Lung (tissue), 12 donors: ENCODE data around the gene SPINT4. TPM values are rescaled to one million over a fixed set of nuclear protein-coding genes. Genes with fewer than 3 reads are reported as not detected.
A peak's percentile ranks its signal among the peaks of the same experiment; 100 is the strongest.

Source experiments
- ATAC-seq: fragments of 200-7000 bp; cut with Tn5 transposase; one replicate; pipeline ENCODE4 v1.9.1; 2020; ENCODE audit warnings: moderate number of reproducible peaks; ENCODE audit not compliant: insufficient read depth, low FRiP score
- DNase-seq, 3 donors: peaks; one replicate each; pipeline ENCODE4 v3.0.0-alpha.2; 2013 to 2017
- H3K27ac ChIP-seq, 2 donors: one replicate each; pipeline ENCODE4 v1.5.1; 2013; ENCODE audit warnings: mild to moderate bottlenecking in 2 of 2, moderate library complexity in 2 of 2, control low read depth in 1 of 2, inconsistent platforms in 1 of 2, low read depth in 1 of 2, low read length in 1 of 2
- H3K27me3 ChIP-seq, 3 donors: one replicate each; pipeline ENCODE4 v1.5.1; 2013; ENCODE audit warnings: low read length in 2 of 3; ENCODE audit not compliant: control insufficient read depth in 3 of 3, insufficient read depth in 3 of 3
- H3K36me3 ChIP-seq, 4 donors: one replicate each; pipeline ENCODE4 v1.5.1; 2013; ENCODE audit warnings: low read length in 4 of 4, mild to moderate bottlenecking in 1 of 4, moderate library complexity in 1 of 4; ENCODE audit not compliant: control insufficient read depth in 4 of 4, insufficient read depth in 4 of 4
- H3K4me1 ChIP-seq, 5 donors: one replicate each; pipeline ENCODE4 v1.5.1; 2013; ENCODE audit warnings: low read length in 5 of 5, mild to moderate bottlenecking in 2 of 5, moderate library complexity in 1 of 5; ENCODE audit not compliant: control insufficient read depth in 5 of 5, insufficient read depth in 5 of 5
- H3K4me3 ChIP-seq: one replicate; pipeline ENCODE4 v1.5.1; 2013; ENCODE audit warnings: mild to moderate bottlenecking, control low read depth, moderate library complexity
- H3K9ac ChIP-seq, 2 donors: one replicate each; pipeline ENCODE4 v1.5.1; 2013; ENCODE audit warnings: low read length in 2 of 2, control low read depth in 1 of 2; ENCODE audit not compliant: insufficient read depth in 1 of 2
- H3K9me3 ChIP-seq, 4 donors: one replicate each; pipeline ENCODE4 v1.5.1; 2013; ENCODE audit warnings: low read length in 3 of 4, mild to moderate bottlenecking in 1 of 4, moderate library complexity in 1 of 4; ENCODE audit not compliant: control insufficient read depth in 4 of 4, insufficient read depth in 3 of 4
- WGBS, 2 donors: extraction: QIAGEN DNeasy Blood & Tissue Kit; methylation state at CpG; one replicate each; pipeline ENCODE4 v1.1.7; 2013; 5-methylcytosine and 5-hydroxymethylcytosine counted together
- polyA plus RNA-seq, 2 donors: library from polyadenylated mRNA; stranded (reverse); fragments of 200-250 nt; gene quantifications; one replicate each; pipeline ENCODE4 v1.2.1, GENCODE V29; 2013
- total RNA-seq, 2 donors: library from RNA; depleted of rRNA in 1 of 2; stranded (reverse); fragments of >200 nt in 1 of 2; gene quantifications; one replicate each; pipeline ENCODE4 v1.2.1, GENCODE V29; 2014 to 2021
- TF ChIP-seq, protein P1 (sequence below): IDR thresholded peaks from 2 replicates; pipeline ENCODE4 v1.5.1; 2012; ENCODE audit warnings: mild to moderate bottlenecking; ENCODE audit errors: control extremely low read depth, extremely low read depth
- donor health status: control.
- donor health status: control.
- donor health status: Bipolar disorder and iron deficiency.
- donor health status: healthy.
- donor health status: DM: yes; HTN: yes; CAD: no.

SPINT4 gene
- total and polyA plus RNA-seq, 4 donors = not detected

DNA sequence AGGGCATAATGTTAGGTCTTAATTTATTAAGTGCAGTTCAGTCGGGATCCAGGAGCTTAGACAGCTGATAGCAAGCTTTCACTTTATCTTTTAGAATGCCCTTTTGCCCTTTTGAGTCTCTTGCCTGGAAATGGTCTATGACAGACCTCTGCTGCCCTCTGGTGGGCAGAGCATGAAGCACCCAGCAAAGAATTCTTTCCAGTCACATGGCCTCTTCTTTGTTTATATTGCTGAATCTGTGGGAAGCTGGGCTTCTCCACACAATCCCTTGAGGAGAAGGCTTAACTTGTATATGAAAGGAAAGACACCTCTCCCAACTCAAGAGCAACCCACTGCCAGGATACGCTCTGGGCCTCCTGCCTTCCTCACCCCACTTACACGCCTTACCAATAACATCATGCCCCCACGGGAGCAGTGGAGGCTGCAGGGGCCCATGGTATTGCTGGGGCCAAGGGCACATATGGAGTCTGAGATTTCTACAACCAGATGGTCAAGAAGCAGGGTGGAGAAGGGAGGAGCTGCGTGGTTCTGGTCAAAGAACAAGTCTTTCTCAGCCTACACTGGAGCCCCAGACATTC, 49.1 kb downstream of the SPINT4 start:
- no peak overlapping the region for H3K9ac ChIP-seq
- WGBS, 2 donors = 32 to 41% methylated on average over 5 of the region's 5 CpGs
- peak; percentile 83 for ATAC-seq
- peak; percentile 85 to 88 (median 87) for DNase-seq
- no peak overlapping the region for H3K4me3 ChIP-seq
- no peak overlapping the region for H3K27ac ChIP-seq
- no peaks in the 10 kb centered on the region for H3K36me3 ChIP-seq
- TF ChIP-seq, protein P1, sequence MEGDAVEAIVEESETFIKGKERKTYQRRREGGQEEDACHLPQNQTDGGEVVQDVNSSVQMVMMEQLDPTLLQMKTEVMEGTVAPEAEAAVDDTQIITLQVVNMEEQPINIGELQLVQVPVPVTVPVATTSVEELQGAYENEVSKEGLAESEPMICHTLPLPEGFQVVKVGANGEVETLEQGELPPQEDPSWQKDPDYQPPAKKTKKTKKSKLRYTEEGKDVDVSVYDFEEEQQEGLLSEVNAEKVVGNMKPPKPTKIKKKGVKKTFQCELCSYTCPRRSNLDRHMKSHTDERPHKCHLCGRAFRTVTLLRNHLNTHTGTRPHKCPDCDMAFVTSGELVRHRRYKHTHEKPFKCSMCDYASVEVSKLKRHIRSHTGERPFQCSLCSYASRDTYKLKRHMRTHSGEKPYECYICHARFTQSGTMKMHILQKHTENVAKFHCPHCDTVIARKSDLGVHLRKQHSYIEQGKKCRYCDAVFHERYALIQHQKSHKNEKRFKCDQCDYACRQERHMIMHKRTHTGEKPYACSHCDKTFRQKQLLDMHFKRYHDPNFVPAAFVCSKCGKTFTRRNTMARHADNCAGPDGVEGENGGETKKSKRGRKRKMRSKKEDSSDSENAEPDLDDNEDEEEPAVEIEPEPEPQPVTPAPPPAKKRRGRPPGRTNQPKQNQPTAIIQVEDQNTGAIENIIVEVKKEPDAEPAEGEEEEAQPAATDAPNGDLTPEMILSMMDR = peak; percentile 93
- H3K9me3 ChIP-seq = no peaks in the 10 kb centered on the region
- H3K27me3 ChIP-seq = no peaks in the 10 kb centered on the region
- peaks cover 0 to 5% (median 2%) of the 10 kb centered on the region in 5 donors for H3K4me1 ChIP-seq

DNA sequence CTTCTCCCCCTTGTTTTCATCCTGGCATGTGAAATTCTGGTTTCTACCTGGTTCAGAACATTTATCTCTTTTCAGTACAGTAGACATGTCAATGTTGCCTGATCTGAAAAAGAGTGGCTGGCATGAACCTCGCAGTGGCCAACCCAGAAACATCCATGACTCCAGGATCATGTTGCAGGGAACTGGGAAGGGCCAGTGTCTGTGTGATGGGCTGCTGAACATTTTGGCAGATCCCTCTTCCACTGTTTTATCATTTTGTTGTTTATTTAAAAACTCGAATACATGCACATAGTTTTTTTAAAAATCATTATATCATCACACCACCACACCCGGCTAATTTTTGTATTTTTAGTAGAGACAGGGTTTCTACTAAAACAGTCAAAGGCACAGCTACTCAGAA, 50.5 kb downstream of the SPINT4 start:
- no peak overlapping the region for H3K4me3 ChIP-seq
- ATAC-seq (no peak), DNase-seq (no peak)
- H3K9ac ChIP-seq = no peak overlapping the region
- H3K9me3 ChIP-seq = no peaks in the 10 kb centered on the region
- TF ChIP-seq, protein P1 = no peak
- H3K36me3 ChIP-seq = no peaks in the 10 kb centered on the region
- H3K27me3 ChIP-seq = no peaks in the 10 kb centered on the region
- 76 to 83% methylated on average over 3 of the region's 3 CpGs for WGBS, 2 donors
- H3K27ac ChIP-seq = no peak overlapping the region
- peaks cover 0 to 5% (median 4%) of the 10 kb centered on the region in 5 donors for H3K4me1 ChIP-seq

- H3K9ac ChIP-seq = no peak overlapping the region
- peaks cover 0 to 8% (median 5%) of the 10 kb centered on the region in 5 donors for H3K4me1 ChIP-seq
- H3K27me3 ChIP-seq = no peaks in the 10 kb centered on the region
- TF ChIP-seq, protein P1 = no peak
- no peaks in the 10 kb centered on the region for H3K9me3 ChIP-seq
- H3K4me3 ChIP-seq = no peak overlapping the region
- ATAC-seq (no peak), DNase-seq (no peak)
- H3K36me3 ChIP-seq = no peaks in the 10 kb centered on the region
- no peak overlapping the region for H3K27ac ChIP-seq
- 80 to 81% methylated on average over 2 of the region's 2 CpGs for WGBS, 2 donors
Observed at GRCh38 chr20:45774945-45775344, 52.8 kb downstream of the SPINT4 start.

- no peaks in the 10 kb centered on the region for H3K36me3 ChIP-seq
- 86 to 88% methylated on average over 6 of the region's 6 CpGs for WGBS, 2 donors
- DNase-seq (no peak), ATAC-seq (no peak)
- H3K4me3 ChIP-seq = no peak overlapping the region
- no peak overlapping the region for H3K27ac ChIP-seq
- H3K9me3 ChIP-seq = no peaks in the 10 kb centered on the region
- no peak overlapping the region for H3K9ac ChIP-seq
- TF ChIP-seq, protein P1 = no peak
- H3K4me1 ChIP-seq = peaks cover 0 to 8% (median 5%) of the 10 kb centered on the region in 5 donors
- H3K27me3 ChIP-seq = no peaks in the 10 kb centered on the region
Observed at GRCh38 chr20:45775411-45775810, 53.3 kb downstream of the SPINT4 start.
